Measurements from ENCODE around the gene RALY. TPM values are rescaled to one million over a fixed set of nuclear protein-coding genes. Genes with fewer than 3 reads are reported as not detected.
"Not testable (repeated sequence)": the region's sequence is repeated elsewhere in the genome, so short reads cannot be mapped to it uniquely, and the experiment has no call there.

Gene RALY
- total and polyA plus RNA-seq, 3 experiments from 2014 or later: 159 to 230 (median 160) TPM

- no peak for DNase-seq
- H3K4me1 ChIP-seq (ENCODE audit: insufficient read depth, low read length): no peaks in the 10 kb centered on the region
- Mint-ChIP-seq H3K36me3 (no peaks in the 10 kb centered on the region), H3K27me3 (peaks cover 2 to 11% of the 10 kb centered on the region in 2 donors), H3K4me3 (no peak overlapping the region), H3K4me1 (peaks cover 3 to 4% (median 3%) of the 10 kb centered on the region in 3 donors), H3K27ac (no peak overlapping the region), H3K9me3 (no peaks in the 10 kb centered on the region)
- POLR2A ChIA-PET: no interaction called here
- H3K36me3 ChIP-seq (ENCODE audit: insufficient read depth, low read length): no peaks in the 10 kb centered on the region
- no peak overlapping the region for H3K27ac ChIP-seq (ENCODE audit: low read depth, low read length)
- CTCF ChIA-PET: no interaction called here
- H3K27me3 ChIP-seq (ENCODE audit: insufficient read depth, low read length, poor library complexity, severe bottlenecking): no peaks in the 10 kb centered on the region
- H3K9me3 ChIP-seq (ENCODE audit: low read length): no peaks in the 10 kb centered on the region
- H3K4me3 ChIP-seq (ENCODE audit: low read length): no peak overlapping the region
Measured at GRCh38 chr20:34124469-34125249, 130.9 kb downstream of the RALY start.

DNA sequence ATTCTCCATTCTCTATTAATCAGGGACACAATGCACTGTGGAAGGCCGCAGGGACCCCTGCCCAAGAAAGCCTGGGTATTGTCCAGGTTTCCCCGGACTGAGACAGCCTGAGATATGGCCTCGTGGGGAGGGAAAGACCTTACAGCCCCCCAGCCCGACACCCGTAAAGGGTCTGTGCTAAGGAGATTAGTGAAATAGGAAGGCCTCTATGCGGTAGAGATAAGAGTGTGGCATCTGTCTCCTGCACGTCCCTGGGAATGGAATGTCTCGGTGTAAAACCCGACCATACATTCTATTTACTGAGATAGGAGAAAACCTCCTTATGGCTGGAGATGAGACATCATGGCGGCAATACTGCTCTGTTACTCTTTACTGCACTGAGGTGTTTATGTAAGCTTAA lies 134.1 kb downstream of the RALY start:
- no peaks in the 10 kb centered on the region for H3K36me3 ChIP-seq (ENCODE audit: insufficient read depth, low read length)
- H3K27me3 ChIP-seq (ENCODE audit: insufficient read depth, low read length, poor library complexity, severe bottlenecking): no peaks in the 10 kb centered on the region
- no peak for DNase-seq
- no peaks in the 10 kb centered on the region for H3K9me3 Mint-ChIP-seq
- POLR2A ChIA-PET: no interaction called here
- H3K4me1 ChIP-seq (ENCODE audit: insufficient read depth, low read length): no peaks in the 10 kb centered on the region
- peaks cover 3 to 4% (median 3%) of the 10 kb centered on the region in 3 donors for H3K4me1 Mint-ChIP-seq
- H3K27ac ChIP-seq (ENCODE audit: low read depth, low read length): no peak overlapping the region
- no peaks in the 10 kb centered on the region for H3K9me3 ChIP-seq (ENCODE audit: low read length)
- H3K36me3 Mint-ChIP-seq: no peaks in the 10 kb centered on the region
- peaks cover 2 to 17% of the 10 kb centered on the region in 2 donors for H3K27me3 Mint-ChIP-seq
- CTCF ChIA-PET: interaction anchor here (3.7 kb wide), 1 partner anchor 213 kb away, joined by 14 read pairs; no protein-coding TSS in a partner anchor
- H3K4me3 Mint-ChIP-seq: no peak overlapping the region
- H3K27ac Mint-ChIP-seq: no peak overlapping the region
- no peak overlapping the region for H3K4me3 ChIP-seq (ENCODE audit: low read length)

DNA sequence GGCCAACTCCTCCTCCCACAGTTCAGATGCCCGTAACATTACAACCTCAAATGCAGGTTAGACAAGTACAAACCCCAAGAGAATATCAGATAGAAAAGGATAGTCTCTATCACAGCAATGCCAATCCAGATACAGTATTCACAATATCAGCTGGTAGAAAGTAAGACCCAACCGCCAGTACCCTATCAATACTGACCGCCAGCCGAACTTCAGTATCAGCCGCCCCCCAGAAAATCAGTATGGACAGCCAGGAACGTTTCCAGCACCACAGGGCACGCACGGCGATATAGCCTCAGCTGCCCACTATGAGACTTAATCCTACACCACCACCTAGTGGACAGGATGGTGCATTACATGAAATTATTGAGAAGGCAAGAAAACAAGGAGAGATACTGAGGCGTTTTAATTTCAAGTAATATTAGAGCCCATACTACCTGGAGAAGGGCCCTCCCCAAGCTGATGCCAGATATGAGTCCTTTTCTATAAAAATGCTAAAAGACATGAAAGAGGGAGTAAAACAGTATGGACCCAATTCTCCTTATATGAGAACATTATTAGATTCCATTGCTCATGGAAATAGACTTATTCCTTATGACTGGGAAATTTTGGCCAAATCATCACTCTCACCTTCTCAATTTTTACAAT lies 135.9 kb downstream of the RALY start:
- no peaks in the 10 kb centered on the region for H3K4me1 ChIP-seq (ENCODE audit: insufficient read depth, low read length)
- POLR2A ChIA-PET: no interaction called here
- no peak overlapping the region for H3K27ac ChIP-seq (ENCODE audit: low read depth, low read length)
- Mint-ChIP-seq H3K4me1 (peaks cover 3 to 4% (median 3%) of the 10 kb centered on the region in 3 donors), H3K4me3 (peak overlapping the region in 2 of 7 donors; percentile 25 to 46), H3K27ac (peak overlapping the region in 1 of 8 donors; percentile 74), H3K9me3 (no peaks in the 10 kb centered on the region), H3K27me3 (peaks cover 2 to 13% of the 10 kb centered on the region in 2 donors), H3K36me3 (no peaks in the 10 kb centered on the region)
- H3K4me3 ChIP-seq (ENCODE audit: low read length): no peak overlapping the region
- no peaks in the 10 kb centered on the region for H3K27me3 ChIP-seq (ENCODE audit: insufficient read depth, low read length, poor library complexity, severe bottlenecking)
- peak; percentile 17 to 69 (median 58) for DNase-seq
- no peaks in the 10 kb centered on the region for H3K9me3 ChIP-seq (ENCODE audit: low read length)
- CTCF ChIA-PET: interaction anchor here (0.9 to 3.7 kb wide), 8 partner anchors 9 to 337 kb away, joined by 3 to 14 read pairs (median 4); partner anchors contain the start of gene EIF2S2
- H3K36me3 ChIP-seq (ENCODE audit: insufficient read depth, low read length): no peaks in the 10 kb centered on the region

GRCh38 chr20:34131491-34131890 lies 137.8 kb downstream of the RALY start:
- Mint-ChIP-seq H3K36me3 (no peaks in the 10 kb centered on the region), H3K9me3 (no peaks in the 10 kb centered on the region), H3K27me3 (peaks cover 4 to 16% of the 10 kb centered on the region in 2 donors), H3K4me3 (no peak overlapping the region), H3K4me1 (peaks cover 3 to 4% (median 3%) of the 10 kb centered on the region in 3 donors), H3K27ac (no peak overlapping the region)
- CTCF ChIA-PET: no interaction called here
- Histone ChIP-seq H3K9me3 (ENCODE audit: low read length) (no peaks in the 10 kb centered on the region), H3K4me3 (ENCODE audit: low read length) (no peak overlapping the region), H3K36me3 (ENCODE audit: insufficient read depth, low read length) (no peaks in the 10 kb centered on the region), H3K27me3 (ENCODE audit: insufficient read depth, low read length, poor library complexity, severe bottlenecking) (no peaks in the 10 kb centered on the region), H3K27ac (ENCODE audit: low read depth, low read length) (no peak overlapping the region), H3K4me1 (ENCODE audit: insufficient read depth, low read length) (no peaks in the 10 kb centered on the region)
- no peak for DNase-seq
- POLR2A ChIA-PET: no interaction called here

DNA sequence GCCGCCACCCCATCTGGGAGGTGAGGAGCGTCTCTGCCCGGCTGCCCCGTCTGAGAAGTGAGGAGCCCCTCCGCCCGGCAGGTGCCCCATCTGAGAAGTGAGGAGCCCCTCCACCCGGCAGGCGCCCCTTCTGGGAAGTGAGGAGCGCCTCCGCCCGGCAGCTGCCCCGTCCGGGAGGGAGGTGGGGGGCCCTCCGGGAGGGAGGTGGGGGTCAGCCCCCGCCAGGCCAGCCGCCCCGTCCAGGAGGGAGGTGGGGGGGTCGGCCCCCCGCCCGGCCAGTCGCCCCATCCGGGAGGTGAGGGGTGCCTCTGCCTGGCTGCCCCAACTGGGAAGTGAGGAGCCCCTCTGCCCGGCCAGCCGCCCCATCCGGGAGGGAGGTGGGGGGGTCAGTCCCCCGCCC lies 138.8 kb downstream of the RALY start:
- CTCF ChIA-PET: interaction anchor here (1.5 kb wide), 1 partner anchor 63 kb away, joined by 3 read pairs; no protein-coding TSS in a partner anchor
- H3K27ac ChIP-seq (ENCODE audit: low read depth, low read length); H3K4me1 Mint-ChIP-seq; H3K27ac Mint-ChIP-seq; H3K27me3 ChIP-seq (ENCODE audit: insufficient read depth, low read length, poor library complexity, severe bottlenecking); POLR2A ChIA-PET; H3K4me3 Mint-ChIP-seq; H3K36me3 Mint-ChIP-seq; H3K4me1 ChIP-seq (ENCODE audit: insufficient read depth, low read length); H3K36me3 ChIP-seq (ENCODE audit: insufficient read depth, low read length); H3K9me3 Mint-ChIP-seq; H3K9me3 ChIP-seq (ENCODE audit: low read length); H3K4me3 ChIP-seq (ENCODE audit: low read length); DNase-seq: not testable (repeated sequence)
- H3K27me3 Mint-ChIP-seq: peaks cover 5 to 22% of the 10 kb centered on the region in 2 donors

GRCh38 chr20:34132943-34133342 lies 139.2 kb downstream of the RALY start:
- H3K9me3 Mint-ChIP-seq: not testable (repeated sequence)

DNA sequence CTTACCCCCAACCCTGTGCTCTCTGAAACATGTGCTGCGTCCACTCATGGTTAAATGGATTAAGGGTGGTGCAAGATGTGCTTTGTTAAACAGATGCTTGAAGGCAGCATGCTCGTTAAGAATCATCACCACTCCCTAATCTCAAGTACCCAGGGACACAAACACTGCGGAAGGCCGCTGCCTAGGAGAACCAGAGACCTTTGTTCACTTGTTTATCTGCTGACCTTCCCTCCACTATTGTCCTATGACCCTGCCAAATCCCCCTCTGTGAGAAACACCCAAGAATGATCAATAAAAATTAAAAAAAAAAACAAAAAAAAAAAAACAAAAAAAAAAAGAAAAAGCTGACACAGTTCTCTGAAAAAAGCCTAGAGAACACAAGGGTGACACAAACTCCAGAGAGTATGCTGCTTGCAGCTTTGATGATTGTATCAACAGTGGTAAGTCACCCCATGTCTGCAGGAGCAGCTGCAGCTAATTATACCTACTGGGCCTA lies 139.7 kb downstream of the RALY start:
- not testable (repeated sequence) for DNase-seq; H3K27me3 ChIP-seq (ENCODE audit: insufficient read depth, low read length, poor library complexity, severe bottlenecking); H3K36me3 ChIP-seq (ENCODE audit: insufficient read depth, low read length); H3K4me1 Mint-ChIP-seq; H3K4me3 Mint-ChIP-seq; H3K9me3 Mint-ChIP-seq; H3K9me3 ChIP-seq (ENCODE audit: low read length); H3K36me3 Mint-ChIP-seq; H3K27ac ChIP-seq (ENCODE audit: low read depth, low read length); H3K4me1 ChIP-seq (ENCODE audit: insufficient read depth, low read length); H3K4me3 ChIP-seq (ENCODE audit: low read length)
- H3K27ac Mint-ChIP-seq: peak overlapping the region in 1 of 8 donors; percentile 21
- H3K27me3 Mint-ChIP-seq: peaks cover 5 to 18% of the 10 kb centered on the region in 2 donors
- CTCF ChIA-PET: interaction anchor here (1.5 kb wide), 1 partner anchor 64 kb away, joined by 3 read pairs; no protein-coding TSS in a partner anchor
- POLR2A ChIA-PET: interaction anchor here (0.6 kb wide), 1 partner anchor 65 kb away, joined by 5 read pairs; no protein-coding TSS in a partner anchor

More at GRCh38 chr20:34132943-34133342, 139.2 kb downstream of the RALY start:
- H3K4me1 ChIP-seq (ENCODE audit: insufficient read depth, low read length); H3K4me3 ChIP-seq (ENCODE audit: low read length); POLR2A ChIA-PET; H3K9me3 ChIP-seq (ENCODE audit: low read length); DNase-seq; H3K27me3 ChIP-seq (ENCODE audit: insufficient read depth, low read length, poor library complexity, severe bottlenecking); H3K36me3 Mint-ChIP-seq; H3K4me3 Mint-ChIP-seq; H3K36me3 ChIP-seq (ENCODE audit: insufficient read depth, low read length); H3K4me1 Mint-ChIP-seq; H3K27ac ChIP-seq (ENCODE audit: low read depth, low read length); H3K27ac Mint-ChIP-seq: not testable (repeated sequence)
- H3K27me3 Mint-ChIP-seq: peaks cover 5 to 22% of the 10 kb centered on the region in 2 donors
- CTCF ChIA-PET: interaction anchor here (1.5 kb wide), 1 partner anchor 63 kb away, joined by 3 read pairs; no protein-coding TSS in a partner anchor

All from CD8-positive, alpha-beta memory T cell (primary cell).